GM21529 (cell line): ENCODE data around the gene ARL14EPL.
"Not testable (repeated sequence)": the region's sequence is repeated elsewhere in the genome, so short reads cannot be mapped to it uniquely, and the experiment has no call there.

ENCODE experiments used
- ATAC-seq: cut with Tn5 transposase; IDR thresholded peaks from one replicate; pipeline ENCODE4 v1.9.1; 2021; ENCODE audit not compliant: unreplicated experiment

Gene ARL14EPL

DNA sequence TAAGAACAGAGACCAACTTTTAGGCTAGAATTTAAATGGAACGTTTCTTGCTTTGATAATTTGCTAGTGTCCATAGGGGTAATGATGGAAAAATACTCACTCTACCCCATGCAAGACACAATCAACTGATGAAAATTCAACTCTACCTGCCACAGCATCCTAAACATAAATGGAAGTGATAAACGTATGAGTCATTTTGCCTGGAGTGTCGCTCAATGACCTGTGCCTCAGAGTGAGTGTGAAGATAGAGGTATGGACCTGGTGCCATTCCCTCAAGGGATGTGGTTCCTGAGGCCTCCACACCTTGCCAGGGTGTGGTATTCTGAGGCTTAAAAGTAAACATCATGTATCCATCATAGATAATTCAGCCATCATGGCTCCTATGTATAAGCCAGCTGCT lies 14.0 kb downstream of the ARL14EPL start:
- ATAC-seq, result no peak

- no peak for ATAC-seq
Observed at GRCh38 chr5:116046823-116047222, 14.6 kb downstream of the ARL14EPL start.

DNA sequence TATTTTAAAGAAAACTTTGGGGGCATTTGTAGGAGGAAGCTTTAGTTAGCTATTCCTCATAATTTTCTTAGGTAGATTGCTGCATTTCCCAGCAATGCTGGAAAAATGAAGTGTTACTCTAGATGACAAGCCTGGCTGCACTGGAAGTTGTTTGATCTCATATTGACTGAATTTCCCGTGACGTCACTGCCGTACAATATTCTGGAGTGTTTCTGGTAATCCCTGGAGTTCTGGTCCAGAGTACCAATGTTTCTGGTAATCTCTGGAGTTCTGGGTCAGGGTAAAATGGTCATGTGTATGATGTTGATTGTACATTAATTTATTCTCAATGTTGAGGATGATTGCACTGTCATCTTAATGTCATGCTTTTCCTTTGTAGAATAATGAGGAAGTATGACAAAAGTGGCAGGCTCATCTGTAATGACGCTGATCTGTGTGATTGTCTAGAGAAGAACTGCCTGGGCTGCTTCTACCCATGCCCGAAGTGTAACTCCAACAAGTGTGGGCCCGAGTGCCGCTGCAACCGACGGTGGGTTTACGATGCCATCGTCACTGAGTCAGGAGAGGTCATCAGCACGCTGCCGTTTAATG lies 26.2 kb downstream of the ARL14EPL start:
- ATAC-seq, result no peak

- ATAC-seq, result no peak
Observed at GRCh38 chr5:116062352-116062751, 30.1 kb downstream of the ARL14EPL start.

GRCh38 chr5:116063950-116064349 lies 31.7 kb downstream of the ARL14EPL start:
- no peak for ATAC-seq

DNA sequence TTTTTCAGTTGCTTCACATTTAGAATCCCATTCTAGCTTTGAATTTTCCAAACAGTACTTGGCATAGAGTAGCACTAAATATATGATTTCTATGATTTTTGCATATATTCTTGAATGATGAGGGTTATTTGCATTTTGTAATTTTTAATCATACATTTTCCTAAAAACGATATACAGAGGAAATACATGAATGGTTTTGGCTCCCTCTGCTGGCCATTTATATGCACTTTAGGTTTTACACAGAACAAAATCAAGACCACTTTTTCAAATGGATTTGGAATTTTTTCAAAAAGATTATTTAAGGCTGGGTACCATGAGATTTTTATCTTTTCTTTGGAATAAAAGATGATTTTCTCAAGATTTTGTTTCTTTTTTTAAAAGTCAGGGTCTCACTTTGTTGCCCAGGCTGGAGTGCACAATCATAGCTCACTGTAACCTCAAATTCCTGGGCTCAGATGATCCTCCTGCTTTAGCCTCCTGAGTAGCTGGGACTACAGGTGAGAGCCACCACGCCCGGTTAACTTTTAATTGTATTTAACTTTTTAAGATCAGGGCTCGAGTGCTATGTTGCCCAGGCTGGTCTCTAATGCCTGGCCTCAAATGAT lies 35.9 kb downstream of the ARL14EPL start:
- ATAC-seq, result peak; percentile 63

- ATAC-seq, result no peak
Observed at GRCh38 chr5:116071211-116071610, 38.9 kb downstream of the ARL14EPL start.

DNA sequence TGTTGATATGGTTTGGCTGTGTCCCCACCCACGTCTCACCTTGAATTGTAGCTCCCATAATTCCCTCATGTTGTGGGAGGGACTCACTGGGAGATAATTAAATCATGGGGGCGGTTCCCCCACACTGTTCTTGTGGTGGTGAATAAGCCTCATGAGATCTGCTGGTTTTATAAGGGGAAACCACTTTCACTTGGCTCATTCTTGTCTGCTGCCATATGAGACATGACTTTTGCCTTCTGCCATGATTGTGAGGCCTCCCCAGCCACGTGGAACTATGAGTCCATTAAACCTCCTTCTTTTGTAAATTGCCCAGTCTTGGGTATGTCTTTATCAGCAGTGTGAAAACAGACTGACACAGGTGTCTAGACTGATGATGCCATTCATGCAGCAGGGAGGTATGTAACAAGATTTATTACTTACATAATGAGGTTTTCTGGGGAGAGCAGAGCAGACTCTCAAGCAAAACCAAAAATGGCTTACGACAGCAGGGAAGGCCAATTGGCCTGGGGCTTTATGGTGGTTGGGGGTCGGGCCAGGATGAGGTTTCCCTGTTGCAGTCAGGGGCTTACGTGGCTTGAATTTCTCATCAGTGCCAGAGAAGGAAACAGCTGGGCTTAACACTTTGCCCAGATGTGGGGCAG lies 43.0 kb downstream of the ARL14EPL start:
- ATAC-seq, result no peak

- peak; percentile 99 for ATAC-seq
Observed at GRCh38 chr5:116076496-116076895, 44.2 kb downstream of the ARL14EPL start.

- no peak for ATAC-seq
Observed at GRCh38 chr5:116078199-116078598, 45.9 kb downstream of the ARL14EPL start.

DNA sequence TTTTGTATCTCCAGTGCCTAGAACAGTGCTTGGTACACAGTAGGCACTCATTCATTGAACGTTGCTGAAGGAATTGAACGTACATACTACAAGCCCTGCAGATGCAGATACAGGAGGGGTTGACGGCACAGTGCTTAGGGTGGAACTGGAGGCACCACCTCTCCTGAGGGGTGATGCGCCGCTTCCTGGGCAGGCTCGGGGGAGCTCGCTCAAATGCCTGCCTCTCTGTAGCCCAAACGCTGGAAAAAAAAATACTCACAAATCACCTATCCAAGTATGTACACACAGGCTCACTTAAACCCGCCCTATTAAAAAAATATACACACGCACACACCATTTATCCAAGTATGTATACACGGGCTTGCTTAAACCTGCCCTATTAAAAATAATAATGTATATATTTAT lies 52.0 kb downstream of the ARL14EPL start:
- ATAC-seq, result peak; percentile 46

- ATAC-seq, result peak; percentile 84
Observed at GRCh38 chr5:116084871-116085715, 52.8 kb downstream of the ARL14EPL start, which contains the start of gene COMMD10. Gene COMMD10, plus strand, starts transcription at chr5:116085025.

DNA sequence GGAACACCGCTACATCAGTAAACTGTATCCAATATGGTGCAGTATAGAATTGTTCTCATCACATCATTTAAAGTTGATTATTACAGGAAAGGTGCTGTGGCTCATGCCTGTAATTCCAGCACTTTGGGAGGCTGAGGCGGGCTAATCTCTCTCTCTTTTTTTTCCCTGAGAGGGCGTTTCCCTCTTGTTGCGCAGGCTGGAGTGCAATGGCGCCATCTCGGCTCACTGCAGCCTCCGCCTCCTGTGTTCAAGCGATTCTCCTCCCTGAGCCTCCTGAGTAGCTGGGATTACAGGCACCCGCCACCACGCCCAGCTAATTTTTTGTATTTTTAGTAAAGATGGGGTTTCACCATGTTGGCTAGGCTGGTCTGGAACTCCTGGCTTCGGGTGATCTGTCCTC lies 54.0 kb downstream of the ARL14EPL start:
- ATAC-seq, result not testable (repeated sequence)

GRCh38 chr5:116088062-116088461 lies 55.8 kb downstream of the ARL14EPL start:
- no peak for ATAC-seq

DNA sequence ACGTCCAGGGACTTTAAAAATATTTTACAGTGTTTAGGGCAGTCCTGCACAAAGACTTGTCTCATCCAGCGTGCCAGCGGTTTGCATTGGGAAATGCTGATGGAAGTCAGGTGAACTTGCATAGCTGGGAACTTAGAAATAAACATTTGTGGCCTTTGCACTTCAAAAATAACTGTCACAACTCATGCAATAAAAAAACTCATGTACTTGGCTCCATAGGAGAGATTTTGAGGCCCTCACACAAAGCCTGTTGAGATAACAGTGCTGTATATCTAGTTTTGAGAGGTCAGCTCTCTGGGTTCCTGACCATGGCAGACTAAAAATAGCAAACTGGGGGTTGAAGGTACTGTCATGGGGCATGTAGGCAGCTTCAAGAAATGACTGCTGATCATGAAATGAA lies 58.0 kb downstream of the ARL14EPL start:
- no peak for ATAC-seq

DNA sequence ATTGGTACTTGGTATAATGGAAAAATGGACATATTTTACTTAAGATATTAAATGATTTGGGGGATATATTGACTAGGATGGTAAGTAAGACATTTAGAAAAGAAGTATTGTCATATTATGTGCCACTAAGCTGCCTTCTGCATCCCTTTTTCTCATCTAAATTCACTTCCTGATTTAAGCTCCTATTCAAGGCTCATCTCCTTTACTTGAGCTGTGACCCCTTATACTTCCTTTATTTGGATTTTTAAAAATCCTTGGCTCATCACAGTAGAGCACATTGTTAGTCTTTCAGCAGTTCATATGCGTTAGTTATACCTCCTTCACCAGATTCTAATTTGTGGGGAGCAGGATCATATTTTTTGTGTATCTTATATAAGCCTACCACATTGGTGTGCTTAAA lies 59.1 kb downstream of the ARL14EPL start:
- ATAC-seq, result no peak

GRCh38 chr5:116097301-116097700 lies 65.0 kb downstream of the ARL14EPL start:
- no peak for ATAC-seq

- no peak for ATAC-seq
Observed at GRCh38 chr5:116098998-116099397, 66.7 kb downstream of the ARL14EPL start.

GRCh38 chr5:116104941-116105340 lies 72.7 kb downstream of the ARL14EPL start:
- not testable (repeated sequence) for ATAC-seq
